Sigmoid colon (tissue), 4 donors: ENCODE results near the gene SYNGR4.
A peak's percentile ranks its signal among the peaks of the same experiment; 100 is the strongest.

Source experiments
- EP300 ChIP-seq, 4 donors: sonication (generic); formaldehyde crosslinking; IDR thresholded peaks; one replicate each; pipeline ENCODE4 v1.6.1; 2017; ENCODE audit warnings: antibody characterized with exemption in 4 of 4
- POLR2AphosphoS5 ChIP-seq, 4 donors: sonication (generic); formaldehyde crosslinking; IDR thresholded peaks; one replicate each; pipeline ENCODE4 v1.6.1; 2017; ENCODE audit warnings: antibody characterized with exemption in 4 of 4
- TF ChIP-seq, protein P1 (sequence below), 4 experiments: fragments of 450-650 bp in 3 of 4; fragments of 200-600 bp in 1 of 4; IDR thresholded peaks; one replicate each; pipeline ENCODE4 v1.5.1; 2016 to 2019; ENCODE audit warnings: antibody characterized with exemption in 4 of 4, mild to moderate bottlenecking in 3 of 4, moderate library complexity in 2 of 4

DNA sequence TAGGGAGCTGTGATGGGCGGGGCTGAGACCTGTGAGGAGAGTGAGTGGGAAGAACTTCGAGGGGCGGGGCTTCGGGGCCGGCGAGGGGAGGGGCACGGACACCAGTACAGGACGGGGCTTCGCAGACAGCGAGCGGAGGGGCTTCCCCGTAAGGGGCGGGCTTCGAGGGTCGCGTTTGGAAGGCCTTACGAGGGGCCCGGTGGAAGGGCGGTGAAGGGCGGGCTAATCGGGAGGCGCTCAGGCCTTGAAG lies 42.9 kb upstream of the SYNGR4 start:
- TF ChIP-seq EP300 (IDR thresholded peaks at IDR 0.05) = no peak
- TF ChIP-seq, protein P1, sequence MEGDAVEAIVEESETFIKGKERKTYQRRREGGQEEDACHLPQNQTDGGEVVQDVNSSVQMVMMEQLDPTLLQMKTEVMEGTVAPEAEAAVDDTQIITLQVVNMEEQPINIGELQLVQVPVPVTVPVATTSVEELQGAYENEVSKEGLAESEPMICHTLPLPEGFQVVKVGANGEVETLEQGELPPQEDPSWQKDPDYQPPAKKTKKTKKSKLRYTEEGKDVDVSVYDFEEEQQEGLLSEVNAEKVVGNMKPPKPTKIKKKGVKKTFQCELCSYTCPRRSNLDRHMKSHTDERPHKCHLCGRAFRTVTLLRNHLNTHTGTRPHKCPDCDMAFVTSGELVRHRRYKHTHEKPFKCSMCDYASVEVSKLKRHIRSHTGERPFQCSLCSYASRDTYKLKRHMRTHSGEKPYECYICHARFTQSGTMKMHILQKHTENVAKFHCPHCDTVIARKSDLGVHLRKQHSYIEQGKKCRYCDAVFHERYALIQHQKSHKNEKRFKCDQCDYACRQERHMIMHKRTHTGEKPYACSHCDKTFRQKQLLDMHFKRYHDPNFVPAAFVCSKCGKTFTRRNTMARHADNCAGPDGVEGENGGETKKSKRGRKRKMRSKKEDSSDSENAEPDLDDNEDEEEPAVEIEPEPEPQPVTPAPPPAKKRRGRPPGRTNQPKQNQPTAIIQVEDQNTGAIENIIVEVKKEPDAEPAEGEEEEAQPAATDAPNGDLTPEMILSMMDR (IDR thresholded peaks at IDR 0.05) = no peak
- peak; percentile 3 to 61 (median 34) for TF ChIP-seq POLR2AphosphoS5 (IDR thresholded peaks at IDR 0.05)
